Sigmoid colon (tissue), 4 donors: ENCODE measurements around the gene CASKIN1.
"Not testable (repeated sequence)": the region's sequence is repeated elsewhere in the genome, so short reads cannot be mapped to it uniquely, and the experiment has no call there.

Source experiments
- EP300 ChIP-seq, 4 donors: sonication (generic); formaldehyde crosslinking; IDR thresholded peaks; one replicate each; pipeline ENCODE4 v1.6.1; 2017; ENCODE audit warnings: antibody characterized with exemption in 4 of 4
- POLR2AphosphoS5 ChIP-seq, 4 donors: sonication (generic); formaldehyde crosslinking; IDR thresholded peaks; one replicate each; pipeline ENCODE4 v1.6.1; 2017; ENCODE audit warnings: antibody characterized with exemption in 4 of 4
- TF ChIP-seq, protein P1 (sequence below), 4 experiments: fragments of 450-650 bp in 3 of 4; fragments of 200-600 bp in 1 of 4; IDR thresholded peaks; one replicate each; pipeline ENCODE4 v1.5.1; 2016 to 2019; ENCODE audit warnings: antibody characterized with exemption in 4 of 4, mild to moderate bottlenecking in 3 of 4, moderate library complexity in 2 of 4

GRCh38 chr16:2129890-2130447, 66.4 kb downstream of the CASKIN1 start:
- TF ChIP-seq, protein P1, sequence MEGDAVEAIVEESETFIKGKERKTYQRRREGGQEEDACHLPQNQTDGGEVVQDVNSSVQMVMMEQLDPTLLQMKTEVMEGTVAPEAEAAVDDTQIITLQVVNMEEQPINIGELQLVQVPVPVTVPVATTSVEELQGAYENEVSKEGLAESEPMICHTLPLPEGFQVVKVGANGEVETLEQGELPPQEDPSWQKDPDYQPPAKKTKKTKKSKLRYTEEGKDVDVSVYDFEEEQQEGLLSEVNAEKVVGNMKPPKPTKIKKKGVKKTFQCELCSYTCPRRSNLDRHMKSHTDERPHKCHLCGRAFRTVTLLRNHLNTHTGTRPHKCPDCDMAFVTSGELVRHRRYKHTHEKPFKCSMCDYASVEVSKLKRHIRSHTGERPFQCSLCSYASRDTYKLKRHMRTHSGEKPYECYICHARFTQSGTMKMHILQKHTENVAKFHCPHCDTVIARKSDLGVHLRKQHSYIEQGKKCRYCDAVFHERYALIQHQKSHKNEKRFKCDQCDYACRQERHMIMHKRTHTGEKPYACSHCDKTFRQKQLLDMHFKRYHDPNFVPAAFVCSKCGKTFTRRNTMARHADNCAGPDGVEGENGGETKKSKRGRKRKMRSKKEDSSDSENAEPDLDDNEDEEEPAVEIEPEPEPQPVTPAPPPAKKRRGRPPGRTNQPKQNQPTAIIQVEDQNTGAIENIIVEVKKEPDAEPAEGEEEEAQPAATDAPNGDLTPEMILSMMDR (IDR thresholded peaks at IDR 0.05) = not testable (repeated sequence)
- not testable (repeated sequence) for TF ChIP-seq POLR2AphosphoS5, EP300 (IDR thresholded peaks at IDR 0.05)
